Choroid plexus epithelial cell (primary cell): Measurements from ENCODE around the gene TIMM13.

Experiments used
- DNase-seq: peaks from one replicate; pipeline ENCODE4 v3.0.0-alpha.2; 2010; ENCODE audit warnings: low read depth
- H3K4me3 ChIP-seq: 2 replicates; pipeline ENCODE4 v1.5.1; 2011; ENCODE audit warnings: low read depth, mild to moderate bottlenecking, control low read depth, low read length, moderate library complexity
- TF ChIP-seq, protein P1 (sequence below): conservative IDR thresholded peaks from 2 replicates; pipeline ENCODE4 v1.5.1; 2011; ENCODE audit warnings: low read depth, mild to moderate bottlenecking, control low read depth, inconsistent platforms, low read length, moderate library complexity

The TIMM13 gene

DNA sequence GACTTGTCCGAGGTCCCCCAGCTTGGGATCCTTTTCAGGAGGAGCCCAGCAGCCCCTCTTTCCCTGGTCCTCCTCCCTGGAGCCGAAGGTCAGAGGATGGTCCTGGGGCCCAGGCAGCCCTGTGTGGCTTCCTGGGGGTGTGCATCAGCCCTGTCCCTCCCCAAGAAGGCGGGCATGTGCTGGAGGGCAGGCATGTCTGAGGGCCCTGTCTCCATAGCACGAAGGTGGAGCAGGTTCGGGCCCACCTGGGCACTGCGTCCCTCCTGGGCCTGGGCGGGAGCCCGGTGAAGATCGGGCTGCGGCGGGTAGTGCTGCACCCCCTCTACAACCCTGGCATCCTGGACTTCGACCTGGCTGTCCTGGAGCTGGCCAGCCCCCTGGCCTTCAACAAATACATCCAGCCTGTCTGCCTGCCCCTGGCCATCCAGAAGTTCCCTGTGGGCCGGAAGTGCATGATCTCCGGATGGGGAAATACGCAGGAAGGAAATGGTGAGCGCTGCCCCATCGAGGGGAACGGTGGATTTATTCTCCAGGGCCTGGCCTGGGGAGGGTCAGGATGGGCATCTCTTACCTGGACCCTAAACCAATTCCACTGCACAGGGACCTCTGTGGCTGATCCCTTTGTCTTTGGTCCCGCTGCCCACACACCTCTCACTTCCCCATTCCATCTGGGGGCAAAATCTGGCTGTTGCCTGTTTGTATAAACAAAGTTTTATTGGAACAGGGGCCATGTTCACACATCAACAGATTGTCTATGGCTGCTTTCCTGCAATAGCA, 10.9 kb downstream of the TIMM13 start:
- no peak for DNase-seq
- TF ChIP-seq, protein P1, sequence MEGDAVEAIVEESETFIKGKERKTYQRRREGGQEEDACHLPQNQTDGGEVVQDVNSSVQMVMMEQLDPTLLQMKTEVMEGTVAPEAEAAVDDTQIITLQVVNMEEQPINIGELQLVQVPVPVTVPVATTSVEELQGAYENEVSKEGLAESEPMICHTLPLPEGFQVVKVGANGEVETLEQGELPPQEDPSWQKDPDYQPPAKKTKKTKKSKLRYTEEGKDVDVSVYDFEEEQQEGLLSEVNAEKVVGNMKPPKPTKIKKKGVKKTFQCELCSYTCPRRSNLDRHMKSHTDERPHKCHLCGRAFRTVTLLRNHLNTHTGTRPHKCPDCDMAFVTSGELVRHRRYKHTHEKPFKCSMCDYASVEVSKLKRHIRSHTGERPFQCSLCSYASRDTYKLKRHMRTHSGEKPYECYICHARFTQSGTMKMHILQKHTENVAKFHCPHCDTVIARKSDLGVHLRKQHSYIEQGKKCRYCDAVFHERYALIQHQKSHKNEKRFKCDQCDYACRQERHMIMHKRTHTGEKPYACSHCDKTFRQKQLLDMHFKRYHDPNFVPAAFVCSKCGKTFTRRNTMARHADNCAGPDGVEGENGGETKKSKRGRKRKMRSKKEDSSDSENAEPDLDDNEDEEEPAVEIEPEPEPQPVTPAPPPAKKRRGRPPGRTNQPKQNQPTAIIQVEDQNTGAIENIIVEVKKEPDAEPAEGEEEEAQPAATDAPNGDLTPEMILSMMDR: no peak
- no peak overlapping the region for H3K4me3 ChIP-seq

DNA sequence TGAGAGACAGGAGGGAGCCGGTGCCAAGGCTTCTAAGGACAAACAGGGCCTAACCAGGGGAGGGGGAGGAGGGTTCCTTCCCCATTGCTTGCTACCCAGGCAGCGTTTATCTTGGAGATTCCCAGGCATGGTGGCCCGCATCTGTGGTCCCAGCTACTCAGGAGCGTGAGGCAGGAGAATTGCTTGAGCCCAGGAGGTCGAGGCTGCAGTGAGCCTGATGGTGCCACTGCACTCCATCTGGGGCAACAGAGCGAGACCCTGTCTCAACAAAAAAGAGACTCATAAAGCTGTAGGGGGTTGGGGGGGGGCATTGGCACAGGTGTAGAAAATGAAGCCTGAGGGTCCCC, 11.4 kb downstream of the TIMM13 start:
- H3K4me3 ChIP-seq: no peak overlapping the region
- TF ChIP-seq, protein P1: no peak

DNA sequence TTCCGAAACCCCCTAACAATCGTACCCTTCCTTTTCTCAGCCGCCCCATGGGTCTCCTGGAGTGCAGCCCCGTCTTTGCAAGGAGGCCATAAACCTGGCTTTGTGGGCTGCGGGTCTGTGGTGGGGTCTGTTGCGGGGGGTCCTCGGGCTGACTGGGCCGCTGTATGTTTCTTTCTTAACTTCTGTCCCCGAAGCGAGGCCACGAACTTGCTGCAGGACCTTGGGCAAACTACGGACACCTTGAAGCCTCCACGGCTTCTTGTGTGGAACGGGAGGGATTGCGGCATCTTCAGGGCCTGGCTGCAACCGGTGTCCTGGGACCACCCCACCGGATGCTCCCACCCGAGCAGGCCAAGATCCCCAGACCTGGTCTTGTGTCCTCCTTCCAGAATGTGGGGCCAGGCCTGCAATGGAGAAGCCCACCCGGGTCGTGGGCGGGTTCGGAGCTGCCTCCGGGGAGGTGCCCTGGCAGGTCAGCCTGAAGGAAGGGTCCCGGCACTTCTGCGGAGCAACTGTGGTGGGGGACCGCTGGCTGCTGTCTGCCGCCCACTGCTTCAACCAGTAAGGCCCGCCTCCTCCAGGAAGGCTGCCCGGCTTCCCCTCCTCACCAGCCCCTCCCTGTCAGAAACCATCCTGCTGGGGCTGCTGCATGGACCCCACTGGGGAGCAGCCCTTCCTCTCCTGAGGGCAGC, 12.0 kb downstream of the TIMM13 start:
- H3K4me3 ChIP-seq: no peak overlapping the region
- DNase-seq: no peak

More for the DNA sequence above, 11.4 kb downstream of the TIMM13 start:
- no peak for DNase-seq

DNA sequence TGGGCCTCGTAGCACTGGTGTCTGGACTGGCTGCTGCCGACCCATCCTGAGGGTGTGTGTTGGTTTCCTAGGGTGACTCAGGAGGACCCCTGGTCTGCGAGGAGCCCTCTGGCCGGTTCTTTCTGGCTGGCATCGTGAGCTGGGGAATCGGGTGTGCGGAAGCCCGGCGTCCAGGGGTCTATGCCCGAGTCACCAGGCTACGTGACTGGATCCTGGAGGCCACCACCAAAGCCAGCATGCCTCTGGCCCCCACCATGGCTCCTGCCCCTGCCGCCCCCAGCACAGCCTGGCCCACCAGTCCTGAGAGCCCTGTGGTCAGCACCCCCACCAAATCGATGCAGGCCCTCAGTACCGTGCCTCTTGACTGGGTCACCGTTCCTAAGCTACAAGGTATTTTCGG, 13.8 kb downstream of the TIMM13 start:
- TF ChIP-seq, protein P1: no peak
- no peak for DNase-seq
- no peak overlapping the region for H3K4me3 ChIP-seq

More for the DNA sequence above, 12.0 kb downstream of the TIMM13 start:
- TF ChIP-seq, protein P1: no peak

DNA sequence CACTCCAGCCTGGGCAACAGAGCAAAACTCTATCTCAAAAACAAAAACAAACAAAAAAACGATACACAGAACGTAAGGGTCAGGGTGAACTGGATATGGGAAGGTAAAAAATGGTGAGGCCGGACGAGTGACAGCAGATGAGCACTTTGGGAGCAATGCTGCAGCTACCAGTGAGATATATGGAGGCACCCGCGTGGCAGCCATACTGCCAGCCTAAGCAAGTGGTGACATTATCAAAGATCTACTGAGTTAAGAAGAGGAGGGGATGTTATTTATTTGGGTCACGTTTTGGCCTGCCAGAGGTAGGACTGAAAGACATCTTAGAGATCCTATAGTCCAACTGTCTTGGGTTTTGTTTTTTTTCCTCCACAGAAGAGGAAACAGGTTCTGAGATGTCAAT, 14.2 kb downstream of the TIMM13 start:
- TF ChIP-seq, protein P1: no peak
- no peak for DNase-seq
- H3K4me3 ChIP-seq: no peak overlapping the region

DNA sequence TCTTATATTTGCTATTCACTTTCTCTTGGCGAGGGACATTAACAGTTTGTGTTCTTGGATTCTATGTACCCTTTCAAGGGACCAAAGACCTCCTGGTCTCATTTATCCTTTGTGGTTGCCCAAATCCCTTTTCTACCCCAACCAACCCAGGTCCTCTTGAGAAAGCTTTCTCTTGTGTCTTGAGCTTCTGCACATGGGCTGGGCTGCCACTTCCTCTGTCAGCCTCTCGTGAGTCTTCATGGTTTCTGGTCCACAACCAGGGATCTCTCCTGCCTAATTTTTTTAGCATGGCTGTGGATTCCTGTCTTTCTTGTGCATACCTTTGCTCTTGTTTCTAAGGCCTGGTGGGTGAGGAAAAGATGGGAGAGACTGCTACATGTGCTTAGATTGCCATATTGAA, 14.9 kb downstream of the TIMM13 start:
- DNase-seq: no peak
- TF ChIP-seq, protein P1: no peak
- no peak overlapping the region for H3K4me3 ChIP-seq

DNA sequence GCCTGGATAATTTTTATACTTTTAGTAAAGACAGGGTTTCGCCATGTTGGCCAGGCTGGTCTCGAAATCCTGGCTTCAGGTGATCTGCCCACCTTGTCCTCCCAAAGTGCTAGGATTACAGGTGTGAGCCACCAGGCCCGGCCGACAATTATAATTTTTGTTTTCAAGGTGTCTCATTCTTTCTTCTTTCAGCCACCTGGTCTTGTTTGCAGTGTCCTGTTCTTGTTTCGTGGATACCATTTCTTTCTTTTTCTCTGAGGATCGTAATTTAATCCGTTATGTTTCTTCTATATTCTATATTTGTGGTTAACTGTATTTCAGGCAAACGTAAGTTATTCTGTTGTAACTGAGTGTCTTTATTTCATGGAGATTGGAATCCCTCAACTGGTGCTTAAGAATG, 15.7 kb downstream of the TIMM13 start:
- TF ChIP-seq, protein P1: no peak
- no peak for DNase-seq
- H3K4me3 ChIP-seq: no peak overlapping the region
